CD4-positive, alpha-beta memory T cell (primary cell): ENCODE measurements around the gene ZNF280B. TPM values are rescaled to one million over a fixed set of nuclear protein-coding genes. Genes with fewer than 3 reads are reported as not detected.
"Not testable (repeated sequence)": the region's sequence is repeated elsewhere in the genome, so short reads cannot be mapped to it uniquely, and the experiment has no call there.

Experiments
- CTCF ChIA-PET: fragments of 350-600 bp; sonication (Branson Sonifier 250); formaldehyde crosslinking; loops from one replicate; lab custom pipeline; 2021; ENCODE audit warnings: inconsistent platforms; ENCODE audit not compliant: partially characterized antibody; lab: Charles Lee
- POLR2A ChIA-PET: fragments of 350-600 bp; sonication (Branson Sonifier 250); formaldehyde crosslinking; loops from one replicate; lab custom pipeline; 2021; ENCODE audit not compliant: partially characterized antibody; lab: Charles Lee
- DNase-seq, 5 donors: peaks; one replicate each; pipeline versions ENCODE4 v3.0.0 to v3.0.0-alpha.2; 2020 to 2022; ENCODE audit warnings: mixed read lengths in 1 of 5
- H3K27ac ChIP-seq: one replicate; pipeline ENCODE4 v1.7.0; 2013; ENCODE audit warnings: low read depth, low read length
- H3K27me3 ChIP-seq: 2 replicates; pipeline ENCODE4 v1.7.0; 2013; ENCODE audit warnings: mild to moderate bottlenecking, low read length, moderate library complexity; ENCODE audit not compliant: insufficient read depth
- H3K36me3 ChIP-seq: 2 replicates; pipeline ENCODE4 v1.7.0; 2013; ENCODE audit warnings: mild to moderate bottlenecking, low read length, moderate library complexity; ENCODE audit not compliant: insufficient read depth
- H3K4me1 ChIP-seq: 2 replicates; pipeline ENCODE4 v1.7.0; 2013; ENCODE audit warnings: mild to moderate bottlenecking, low read length, moderate library complexity; ENCODE audit not compliant: insufficient read depth
- H3K4me3 ChIP-seq, 2 donors: one replicate each; pipeline ENCODE4 v1.7.0; 2013; ENCODE audit warnings: low read length in 2 of 2, mild to moderate bottlenecking in 1 of 2
- H3K9me3 ChIP-seq, 2 donors: one replicate each; pipeline ENCODE4 v1.7.0; 2013; ENCODE audit warnings: low read length in 2 of 2, control low read depth in 1 of 2; ENCODE audit not compliant: control insufficient read depth in 1 of 2
- H3K27ac Mint-ChIP-seq, 7 donors: one replicate each; pipeline ENCODE4 v1.8.0; 2020 to 2021; ENCODE audit warnings: mixed read lengths in 7 of 7, mild to moderate bottlenecking in 6 of 7, inconsistent platforms in 3 of 7, moderate library complexity in 3 of 7
- H3K27me3 Mint-ChIP-seq, 2 donors: one replicate each; pipeline ENCODE4 v1.8.0; 2020 to 2021; ENCODE audit warnings: mixed read lengths in 2 of 2
- H3K36me3 Mint-ChIP-seq, 2 donors: one replicate each; pipeline ENCODE4 v1.8.0; 2020 to 2021; ENCODE audit warnings: mixed read lengths in 2 of 2, inconsistent platforms in 1 of 2, mild to moderate bottlenecking in 1 of 2
- H3K4me1 Mint-ChIP-seq, 4 donors: one replicate each; pipeline ENCODE4 v1.8.0; 2020 to 2021; ENCODE audit warnings: mixed read lengths in 4 of 4, mild to moderate bottlenecking in 1 of 4
- H3K4me3 Mint-ChIP-seq, 8 donors: one replicate each; pipeline ENCODE4 v1.8.0; 2020 to 2021; ENCODE audit warnings: mixed read lengths in 8 of 8, mild to moderate bottlenecking in 7 of 8, moderate library complexity in 6 of 8, inconsistent platforms in 3 of 8
- H3K9me3 Mint-ChIP-seq, 8 donors: one replicate each; pipeline ENCODE4 v1.8.0; 2020 to 2021; ENCODE audit warnings: mixed read lengths in 8 of 8, mild to moderate bottlenecking in 5 of 8, inconsistent platforms in 3 of 8, moderate library complexity in 1 of 8
- intact Hi-C: fragments of 100-400 bp; cut with micrococcal nuclease; formaldehyde crosslinking; loops from one replicate; pipeline ENCODE4 v1.15.1; 2023
- polyA plus RNA-seq, 2 donors: library from polyadenylated mRNA; unstranded; fragments of 300-500 nt; fragmentation: Illumina TruSeq; gene quantifications; one replicate each; pipeline ENCODE4 v1.2.3, GENCODE V29; 2021
- total RNA-seq, 2 experiments: library from RNA; stranded (reverse); gene quantifications; one replicate each; pipeline ENCODE4 v1.2.3, GENCODE V29; 2021

The ZNF280B gene
- total and polyA plus RNA-seq, 4 experiments from 2014 or later: 1.1 to 2.7 (median 2.1) TPM

- peaks cover 0 to 3% of the 10 kb centered on the region in 2 donors for H3K36me3 Mint-ChIP-seq
- peaks cover 5% of the 10 kb centered on the region for H3K4me1 ChIP-seq
- POLR2A ChIA-PET: no interaction called here
- intact Hi-C loops: no loop called here
- H3K4me3 ChIP-seq: no peak overlapping the region
- no peak overlapping the region for H3K4me3 Mint-ChIP-seq
- peaks cover 0 to 6% (median 0%) of the 10 kb centered on the region in 8 donors for H3K9me3 Mint-ChIP-seq
- H3K9me3 ChIP-seq: no peaks in the 10 kb centered on the region
- H3K27ac Mint-ChIP-seq: no peak overlapping the region
- no peak for DNase-seq
- CTCF ChIA-PET: no interaction called here
- no peaks in the 10 kb centered on the region for H3K36me3 ChIP-seq
- H3K4me1 Mint-ChIP-seq: peaks cover 0 to 2% (median 0%) of the 10 kb centered on the region in 4 donors
- no peak overlapping the region for H3K27ac ChIP-seq
- no peaks in the 10 kb centered on the region for H3K27me3 ChIP-seq
- H3K27me3 Mint-ChIP-seq: peaks cover 16 to 25% of the 10 kb centered on the region in 2 donors
Measured at GRCh38 chr22:22515890-22516289, 7.3 kb upstream of the ZNF280B start.

GRCh38 chr22:22514431-22514830 lies 5.9 kb upstream of the ZNF280B start:
- H3K4me3 Mint-ChIP-seq, intact Hi-C loops: not testable (repeated sequence)

GRCh38 chr22:22513619-22514018 lies 5.1 kb upstream of the ZNF280B start:
- Mint-ChIP-seq H3K27me3 (peaks cover 14 to 21% of the 10 kb centered on the region in 2 donors), H3K9me3 (peaks cover 0 to 8% (median under 1%) of the 10 kb centered on the region in 8 donors), H3K27ac (no peak overlapping the region), H3K36me3 (peaks cover 0 to 3% of the 10 kb centered on the region in 2 donors), H3K4me3 (no peak overlapping the region), H3K4me1 (peaks cover 0 to 5% (median 2%) of the 10 kb centered on the region in 4 donors)
- no peak overlapping the region for H3K27ac ChIP-seq
- no peak for DNase-seq
- CTCF ChIA-PET: no interaction called here
- H3K9me3 ChIP-seq: no peaks in the 10 kb centered on the region
- no peak overlapping the region for H3K4me3 ChIP-seq
- peaks cover 5% of the 10 kb centered on the region for H3K4me1 ChIP-seq
- POLR2A ChIA-PET: no interaction called here
- H3K27me3 ChIP-seq: no peaks in the 10 kb centered on the region
- intact Hi-C loops: no loop called here
- H3K36me3 ChIP-seq: no peaks in the 10 kb centered on the region

More at GRCh38 chr22:22514431-22514830, 5.9 kb upstream of the ZNF280B start:
- H3K9me3 Mint-ChIP-seq, CTCF ChIA-PET, H3K27me3 ChIP-seq, H3K4me1 Mint-ChIP-seq, H3K4me3 ChIP-seq, DNase-seq, H3K27ac ChIP-seq, POLR2A ChIA-PET, H3K27ac Mint-ChIP-seq, H3K36me3 ChIP-seq, H3K36me3 Mint-ChIP-seq, H3K9me3 ChIP-seq, H3K4me1 ChIP-seq: not testable (repeated sequence)
- H3K27me3 Mint-ChIP-seq: peaks cover 14 to 23% of the 10 kb centered on the region in 2 donors

GRCh38 chr22:22512951-22513350 lies 4.4 kb upstream of the ZNF280B start:
- Histone ChIP-seq H3K4me1 (peaks cover 8% of the 10 kb centered on the region), H3K36me3 (no peaks in the 10 kb centered on the region), H3K27ac (no peak overlapping the region), H3K27me3 (no peaks in the 10 kb centered on the region), H3K9me3 (no peaks in the 10 kb centered on the region), H3K4me3 (no peak overlapping the region)
- H3K36me3 Mint-ChIP-seq: peaks cover 2 to 3% of the 10 kb centered on the region in 2 donors
- intact Hi-C loops: no loop called here
- H3K27ac Mint-ChIP-seq: no peak overlapping the region
- peaks cover 14 to 21% of the 10 kb centered on the region in 2 donors for H3K27me3 Mint-ChIP-seq
- ChIA-PET POLR2A (interaction anchor here (0.5 to 0.6 kb wide), 2 partner anchors 25 to 193 kb away, joined by 3 to 4 read pairs; no protein-coding TSS in a partner anchor), CTCF (no interaction called here)
- H3K4me1 Mint-ChIP-seq: peaks cover 2 to 7% (median 2%) of the 10 kb centered on the region in 4 donors
- H3K9me3 Mint-ChIP-seq: peaks cover 0 to 8% (median under 1%) of the 10 kb centered on the region in 8 donors
- DNase-seq: no peak
- H3K4me3 Mint-ChIP-seq: no peak overlapping the region

- H3K36me3 ChIP-seq, H3K27me3 ChIP-seq, intact Hi-C loops, H3K4me3 Mint-ChIP-seq, POLR2A ChIA-PET, DNase-seq, H3K27ac Mint-ChIP-seq, H3K27ac ChIP-seq, H3K9me3 Mint-ChIP-seq, H3K4me3 ChIP-seq, CTCF ChIA-PET, H3K9me3 ChIP-seq: not testable (repeated sequence)
- Mint-ChIP-seq H3K4me1 (peaks cover 9 to 20% (median 13%) of the 10 kb centered on the region in 4 donors), H3K36me3 (peaks cover 6 to 10% of the 10 kb centered on the region in 2 donors), H3K27me3 (peaks cover 11 to 14% of the 10 kb centered on the region in 2 donors)
- peaks cover 13% of the 10 kb centered on the region for H3K4me1 ChIP-seq
Measured at GRCh38 chr22:22510833-22511232, 2.3 kb upstream of the ZNF280B start.

- DNase-seq, H3K36me3 ChIP-seq, H3K27me3 Mint-ChIP-seq, H3K4me3 ChIP-seq, H3K9me3 ChIP-seq, H3K27me3 ChIP-seq, H3K9me3 Mint-ChIP-seq, POLR2A ChIA-PET, intact Hi-C loops, H3K27ac ChIP-seq: not testable (repeated sequence)
- CTCF ChIA-PET: interaction anchor here (1.8 kb wide), 1 partner anchor 11 kb away, joined by 6 read pairs; no protein-coding TSS in a partner anchor
- Mint-ChIP-seq H3K4me3 (peak overlapping the region in 1 of 8 donors; percentile 74), H3K27ac (peak overlapping the region in 2 of 7 donors; percentile 19 to 57), H3K36me3 (peaks cover 9 to 15% of the 10 kb centered on the region in 2 donors), H3K4me1 (peaks cover 9 to 22% (median 14%) of the 10 kb centered on the region in 4 donors)
- H3K4me1 ChIP-seq: peaks cover 13% of the 10 kb centered on the region
Measured at GRCh38 chr22:22509912-22510311, 1.4 kb upstream of the ZNF280B start.

GRCh38 chr22:22507743-22508273 lies 734 bp downstream of the ZNF280B start:
- H3K27me3 Mint-ChIP-seq: peaks cover 1 to 3% of the 10 kb centered on the region in 2 donors
- Histone ChIP-seq H3K4me1 (peaks cover 13% of the 10 kb centered on the region), H3K36me3 (peaks cover 4% of the 10 kb centered on the region), H3K27me3 (no peaks in the 10 kb centered on the region), H3K9me3 (no peaks in the 10 kb centered on the region), H3K4me3 (peak overlapping the region; percentile 63 to 71), H3K27ac (peak overlapping the region; percentile 21)
- H3K27ac Mint-ChIP-seq: peak overlapping the region in 6 of 7 donors; percentile 36 to 86 (median 54)
- ChIA-PET CTCF (interaction anchor here (0.7 to 1.8 kb wide), 6 partner anchors 9 to 436 kb away, joined by 3 to 7 read pairs (median 4); no protein-coding TSS in a partner anchor), POLR2A (no interaction called here)
- H3K4me1 Mint-ChIP-seq: peaks cover 9 to 26% (median 14%) of the 10 kb centered on the region in 4 donors
- H3K9me3 Mint-ChIP-seq: peaks cover 0 to 8% (median under 1%) of the 10 kb centered on the region in 8 donors
- peak overlapping the region; percentile 76 to 88 (median 83) for H3K4me3 Mint-ChIP-seq
- peak in 1 of 5 donors; percentile 0 for DNase-seq
- intact Hi-C loops: no loop called here
- peaks cover 21 to 29% of the 10 kb centered on the region in 2 donors for H3K36me3 Mint-ChIP-seq
